GM12878 (cell line): ENCODE measurements around the gene CPLANE2.

Experiments
- CHD2 ChIP-seq: IDR thresholded peaks from 2 replicates; pipeline ENCODE4 v1.6.1; 2011; ENCODE audit warnings: low read depth, low read length, improper control_type of control experiment, borderline replicate concordance
- CTCF ChIP-seq, 3 experiments: IDR thresholded peaks in 2 of 3; conservative IDR thresholded peaks in 1 of 3; 2 replicates each; pipeline ENCODE4 v1.5.1; 2011; ENCODE audit warnings: low read depth in 3 of 3, low read length in 3 of 3, mild to moderate bottlenecking in 3 of 3, control low read depth in 2 of 3, moderate library complexity in 2 of 3, inconsistent platforms in 1 of 3, mixed read lengths in 1 of 3; ENCODE audit not compliant: control insufficient read depth in 2 of 3, insufficient read depth in 1 of 3; ENCODE audit errors: extremely low read depth in 1 of 3
- EP300 ChIP-seq, 2 experiments: fragments of 150-350 bp in 1 of 2; IDR thresholded peaks; 2 replicates each; pipeline ENCODE4 v1.6.1; 2011 to 2012; ENCODE audit warnings: low read depth in 2 of 2, low read length in 2 of 2, borderline replicate concordance in 1 of 2, improper control_type of control experiment in 1 of 2, inconsistent platforms in 1 of 2; ENCODE audit not compliant: control insufficient read depth in 1 of 2
- ETV6 ChIP-seq, 2 experiments: fragments of 450-650 bp in 1 of 2; IDR thresholded peaks in 1 of 2; conservative IDR thresholded peaks in 1 of 2; 2 replicates each; pipeline ENCODE4 v1.6.1; 2014; ENCODE audit warnings: antibody characterized with exemption in 1 of 2, borderline replicate concordance in 1 of 2, low read depth in 1 of 2, mild to moderate bottlenecking in 1 of 2, moderate library complexity in 1 of 2
- EZH2 ChIP-seq: IDR thresholded peaks from 2 replicates; pipeline ENCODE4 v1.6.1; 2012; ENCODE audit warnings: low read depth, mild to moderate bottlenecking, control low read depth, inconsistent platforms, low read length, borderline replicate concordance; ENCODE audit not compliant: control insufficient read depth
- MXI1 ChIP-seq: fragments of 150-350 bp; IDR thresholded peaks from 2 replicates; pipeline ENCODE4 v1.6.1; 2011; ENCODE audit warnings: low read depth, mild to moderate bottlenecking, inconsistent platforms, low read length, improper control_type of control experiment
- MYC ChIP-seq: IDR thresholded peaks from 2 replicates; pipeline ENCODE4 v1.6.1; 2011; ENCODE audit warnings: mild to moderate bottlenecking, low read length, moderate library complexity, inconsistent platforms; ENCODE audit not compliant: insufficient read depth, insufficient replicate concordance, insufficient read length, severe bottlenecking
- NFIC ChIP-seq: IDR thresholded peaks from 2 replicates; pipeline ENCODE4 v1.6.1; 2012; ENCODE audit warnings: low read depth, mild to moderate bottlenecking, inconsistent platforms, low read length, moderate library complexity
- POLR2AphosphoS5 ChIP-seq: IDR thresholded peaks from 2 replicates; pipeline ENCODE4 v1.6.1; 2011; ENCODE audit warnings: mild to moderate bottlenecking, low read length, inconsistent platforms
- RBBP5 ChIP-seq: fragments of 200-600 bp; sonication (generic); conservative IDR thresholded peaks from 2 replicates; pipeline ENCODE4 v1.6.1; 2016
- SPI1 ChIP-seq: IDR thresholded peaks from 2 replicates; pipeline ENCODE4 v1.6.1; 2011; ENCODE audit warnings: low read depth, mild to moderate bottlenecking, low read length, moderate library complexity, borderline replicate concordance; ENCODE audit not compliant: insufficient read depth
- ZNF384 ChIP-seq: IDR thresholded peaks from 2 replicates; pipeline ENCODE4 v1.6.1; 2012; ENCODE audit warnings: low read depth, mild to moderate bottlenecking, low read length, improper control_type of control experiment, borderline replicate concordance

GRCh38 chr1:16189003-16189402, 48.0 kb downstream of the CPLANE2 start:
- TF ChIP-seq RBBP5 (no peak), CHD2 (no peak), NFIC (no peak), SPI1 (no peak), EZH2 (no peak), ETV6 (conservative IDR thresholded peaks at IDR 0.05 in 1 of 2, IDR thresholded peaks at IDR 0.05 in 1 of 2; ENCODE audit: borderline replicate concordance in 1 of 2, low read depth in 1 of 2) (no peak), MYC (no peak), CTCF (IDR thresholded peaks at IDR 0.05 in 2 of 3, conservative IDR thresholded peaks at IDR 0.05 in 1 of 3; ENCODE audit: control insufficient read depth in 2 of 3, extremely low read depth in 1 of 3, insufficient read depth in 1 of 3, low read depth in 3 of 3, low read length in 3 of 3) (no peak), MXI1 (no peak), EP300 (IDR thresholded peaks at IDR 0.05; ENCODE audit: borderline replicate concordance in 1 of 2, control insufficient read depth in 1 of 2, low read depth in 2 of 2, low read length in 2 of 2) (no peak), POLR2AphosphoS5 (no peak), ZNF384 (no peak)
